GM12878 (cell line): ENCODE measurements around the gene SLC25A26. TPM values are rescaled to one million over a fixed set of nuclear protein-coding genes. Genes with fewer than 3 reads are reported as not detected.

Experiments
- ATAC-seq: fragments of 200-7000 bp; cut with Tn5 transposase; 3 replicates; pipeline ENCODE4 v1.9.1; 2020; ENCODE audit warnings: mild to moderate bottlenecking, moderate library complexity
- BruUV-seq: library from RNA; stranded (reverse); fragments of 400-500 nt; replicated peaks from 2 replicates; lab custom pipeline; 2021; lab: Mats Ljungman, UMichigan
- CTCF ChIA-PET: fragments of 300-600 bp; sonication (Branson Sonifier 250); formaldehyde crosslinking; extraction: SDS; loops from one replicate; lab custom pipeline; 2021; ENCODE audit warnings: inconsistent platforms; lab: Yijun Ruan, JAX
- POLR2A ChIA-PET: fragments of 350-600 bp; formaldehyde crosslinking; extraction: SDS; loops from one replicate; lab custom pipeline; 2021; ENCODE audit warnings: inconsistent platforms; lab: Charles Lee
- RAD21 ChIA-PET: fragments of 300-600 bp; sonication (Branson Sonifier 250); formaldehyde crosslinking; loops from one replicate; lab custom pipeline; 2023; ENCODE audit warnings: antibody characterized with exemption; ENCODE audit not compliant: unreplicated experiment; lab: Charles Lee
- SMC1A ChIA-PET: fragments of 300-600 bp; sonication (Branson Sonifier 250); formaldehyde crosslinking; loops from one replicate; lab custom pipeline; 2023; ENCODE audit not compliant: unreplicated experiment, uncharacterized antibody; lab: Charles Lee
- DNase-seq: peaks from one replicate; pipeline ENCODE4 v3.0.0-alpha.2; 2011; ENCODE audit warnings: low read depth, low spot score
- FAIRE-seq: peaks from 3 replicates; lab custom pipeline; 2011; peaks lifted over from hg19 to GRCh38; lab: Jason Lieb, UNC
- H2AFZ ChIP-seq: 2 replicates; pipeline ENCODE4 v1.6.0; 2011; ENCODE audit warnings: low read depth, low read length, control low read depth; ENCODE audit not compliant: control insufficient read depth
- H3K27ac ChIP-seq: 2 replicates; pipeline ENCODE4 v1.5.1; 2011; ENCODE audit warnings: control low read depth; ENCODE audit not compliant: control insufficient read depth, insufficient read depth
- H3K27me3 ChIP-seq, 2 experiments: replicated peaks in 1 of 2; 2 replicates each; pipeline versions ENCODE4 v1.6.0 to v1.6.1; 2011; ENCODE audit warnings: low read length in 1 of 2; ENCODE audit not compliant: control insufficient read depth in 2 of 2, insufficient read depth in 2 of 2
- H3K36me3 ChIP-seq, 2 experiments: 2 replicates each; pipeline ENCODE4 v1.5.1; 2011; ENCODE audit warnings: low read length in 1 of 2; ENCODE audit not compliant: control insufficient read depth in 2 of 2, insufficient read depth in 2 of 2
- H3K4me1 ChIP-seq: 2 replicates; pipeline ENCODE4 v1.6.1; 2011; ENCODE audit warnings: mild to moderate bottlenecking, low read length, moderate library complexity, mixed read lengths; ENCODE audit not compliant: control insufficient read depth, insufficient read depth
- H3K4me2 ChIP-seq: 2 replicates; pipeline ENCODE4 v1.6.0; 2011; ENCODE audit warnings: control low read depth; ENCODE audit not compliant: control insufficient read depth, insufficient read depth
- H3K4me3 ChIP-seq: fragments of 200-600 bp; sonication (generic); 2 replicates; pipeline ENCODE4 v1.5.1; 2016
- H3K79me2 ChIP-seq: 2 replicates; pipeline ENCODE4 v1.6.0; 2011; ENCODE audit warnings: low read length; ENCODE audit not compliant: control insufficient read depth, insufficient read depth
- H3K9ac ChIP-seq: 2 replicates; pipeline ENCODE4 v1.8.0; 2011; ENCODE audit warnings: low read length, control low read depth, mixed read lengths; ENCODE audit not compliant: control insufficient read depth, insufficient read depth
- H3K9me3 ChIP-seq: replicated peaks from 3 replicates; pipeline ENCODE4 v1.5.1; 2011; ENCODE audit warnings: mild to moderate bottlenecking, low read length; ENCODE audit not compliant: control insufficient read depth, insufficient read depth
- H4K20me1 ChIP-seq: 2 replicates; pipeline ENCODE4 v1.6.0; 2011; ENCODE audit not compliant: control insufficient read depth, insufficient read depth
- BACH1 ChIP-seq: fragments of 450-650 bp; IDR thresholded peaks from 2 replicates; pipeline ENCODE4 v1.6.1; 2017; ENCODE audit warnings: mild to moderate bottlenecking, borderline replicate concordance
- EGR1 ChIP-seq, 2 experiments: IDR thresholded peaks; 1 replicate in 1 of 2; 2 replicates in 1 of 2; pipeline ENCODE4 v1.6.1; 2011 to 2012; ENCODE audit warnings: low read depth in 2 of 2, low read length in 2 of 2, borderline replicate concordance in 1 of 2, mild to moderate bottlenecking in 1 of 2, moderate library complexity in 1 of 2
- HCFC1 ChIP-seq: fragments of 150-350 bp; IDR thresholded peaks from 2 replicates; pipeline ENCODE4 v1.6.1; 2014; ENCODE audit warnings: low read length
- IRF4 ChIP-seq: IDR thresholded peaks from 2 replicates; pipeline ENCODE4 v1.6.1; 2011; ENCODE audit warnings: low read depth, low read length
- MEF2A ChIP-seq: IDR thresholded peaks from 2 replicates; pipeline ENCODE4 v1.6.1; 2011; ENCODE audit warnings: low read depth, mild to moderate bottlenecking, low read length, moderate library complexity; ENCODE audit not compliant: insufficient read depth
- MTA2 ChIP-seq: fragments of 450-650 bp; IDR thresholded peaks from 2 replicates; pipeline ENCODE4 v1.6.1; 2016; ENCODE audit warnings: low read depth, mild to moderate bottlenecking, moderate library complexity
- NFXL1 ChIP-seq: fragments of 450-650 bp; IDR thresholded peaks from 2 replicates; pipeline ENCODE4 v1.6.1; 2017; ENCODE audit warnings: antibody characterized with exemption, mild to moderate bottlenecking, borderline replicate concordance
- TCF12 ChIP-seq: IDR thresholded peaks from 2 replicates; pipeline ENCODE4 v1.6.1; 2011; ENCODE audit warnings: low read depth, mild to moderate bottlenecking, low read length
- WRNIP1 ChIP-seq: IDR thresholded peaks from 2 replicates; pipeline ENCODE4 v1.6.1; 2011; ENCODE audit warnings: low read depth, low read length, improper control_type of control experiment, borderline replicate concordance
- WGBS: methylation state at CpG from one replicate; pipeline ENCODE4 v1.1.6; 2016; ENCODE audit warnings: low lambda C conversion rate; ENCODE audit not compliant: insufficient replicate concordance, insufficient coverage; ENCODE audit errors: missing lambda C conversion rate; 5-methylcytosine and 5-hydroxymethylcytosine counted together
- in situ Hi-C: fragments of 300-500 bp; cut with MboI; formaldehyde crosslinking; loops from 9 replicates; pipeline ENCODE4 v1.14.3; 2018; ENCODE audit warnings: mixed read lengths
- intact Hi-C: fragments of 100-400 bp; cut with micrococcal nuclease; formaldehyde crosslinking; loops from one replicate; pipeline ENCODE4 v1.14.2; 2022; ENCODE audit not compliant: unreplicated experiment
- polyA plus RNA-seq, 11 experiments: library from polyadenylated mRNA; depleted of rRNA in 4 of 11; unstranded in 6 of 11; stranded (reverse) in 5 of 11; fragments of >200 nt; fragmentation: Nextera tagmentation in 4 of 11; fragmentation: Illumina TruSeq in 1 of 11; extraction: Ambion mirVana in 4 of 11; extraction: Trizol in 1 of 11; gene quantifications; 1 replicate in 1 of 11; 2 replicates in 10 of 11; pipeline versions ENCODE4 v1.2.1 to v1.2.3, GENCODE V29; 2011 to 2016; ENCODE audit warnings: inconsistent platforms in 2 of 11, missing spikeins in 2 of 11, low read depth in 1 of 11
- total RNA-seq, 4 experiments: library from RNA; depleted of rRNA in 3 of 4; stranded (reverse); fragments of >200 nt in 3 of 4; fragmentation: Illumina TruSeq in 1 of 4; extraction: Trizol in 1 of 4; gene quantifications; 2 replicates each; pipeline versions ENCODE4 v1.2.1 to v1.2.3, GENCODE V29; 2013 to 2021
- TF ChIP-seq, protein P1 (sequence below): fragments of 450-650 bp; IDR thresholded peaks from 2 replicates; pipeline ENCODE4 v1.6.1; 2017; ENCODE audit warnings: mild to moderate bottlenecking, moderate library complexity
- TF ChIP-seq, protein P2 (sequence below): fragments of 450-650 bp; IDR thresholded peaks from 2 replicates; pipeline ENCODE4 v1.6.1; 2018; ENCODE audit warnings: borderline replicate concordance, mild to moderate bottlenecking; ENCODE audit not compliant: partially characterized antibody

Gene SLC25A26
- total and polyA plus RNA-seq, 10 of the 15 experiments (the other 5 are each of a cell fraction or from before 2014, with no cell fraction given), result 14.6 to 49.7 (median 24.9) TPM

DNA sequence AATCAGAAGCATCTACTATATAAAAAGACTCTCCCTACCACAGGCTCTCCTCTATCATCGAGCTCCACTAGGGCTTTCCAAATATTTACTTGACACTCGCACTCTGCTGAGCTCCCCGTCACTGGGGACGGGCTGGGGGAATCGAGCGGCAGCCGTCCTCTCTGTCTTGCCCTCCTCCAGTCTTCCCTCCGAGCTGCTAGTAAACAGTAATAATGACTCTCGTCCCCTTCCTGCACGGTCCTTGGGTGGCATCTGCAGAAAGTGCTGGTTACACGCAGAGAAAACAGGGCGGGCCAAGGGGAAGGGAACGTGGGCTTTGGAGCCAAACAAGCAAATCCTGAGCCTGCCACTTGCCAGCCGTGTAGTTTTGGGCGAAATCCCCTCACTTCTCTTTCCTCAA, 183.4 kb downstream of the SLC25A26 start:
- ChIA-PET SMC1A (interaction anchor here (0.7 to 5.3 kb wide), 5 partner anchors 10 to 414 kb away, joined by 3 to 29 read pairs (median 5); no protein-coding TSS in a partner anchor), RAD21 (interaction anchor here (1.0 to 1.4 kb wide), 2 partner anchors 79 to 415 kb away, joined by 3 read pairs; no protein-coding TSS in a partner anchor)

More for the DNA sequence above, 183.4 kb downstream of the SLC25A26 start:
- H3K9ac ChIP-seq, result no peak overlapping the region
- H3K9me3 ChIP-seq, result no peaks in the 10 kb centered on the region
- no peak overlapping the region for H3K27ac ChIP-seq
- H3K4me3 ChIP-seq, result no peak overlapping the region
- no peaks in the 10 kb centered on the region; a peak in 1 of 4 replicates for H3K27me3 ChIP-seq
- FAIRE-seq, result no peak
- no peaks in the 10 kb centered on the region for H4K20me1 ChIP-seq
- BruUV-seq, result no TSS peak
- POLR2A ChIA-PET, result no interaction called here
- ATAC-seq, result no peak
- in situ Hi-C loops (no loop called here), intact Hi-C loops (no loop called here)
- CTCF ChIA-PET, result interaction anchor here (0.9 to 10.7 kb wide), 6 partner anchors 11 to 415 kb away, joined by 3 to 149 read pairs (median 4); no protein-coding TSS in a partner anchor
- TF ChIP-seq TCF12 (no peak), IRF4 (no peak), WRNIP1 (no peak), EGR1 (IDR thresholded peaks at IDR 0.05; ENCODE audit: borderline replicate concordance in 1 of 2, low read depth in 2 of 2, low read length in 2 of 2) (no peak), BACH1 (no peak), MTA2 (no peak), MEF2A (no peak), NFXL1 (no peak), HCFC1 (no peak)
- TF ChIP-seq, protein P1, sequence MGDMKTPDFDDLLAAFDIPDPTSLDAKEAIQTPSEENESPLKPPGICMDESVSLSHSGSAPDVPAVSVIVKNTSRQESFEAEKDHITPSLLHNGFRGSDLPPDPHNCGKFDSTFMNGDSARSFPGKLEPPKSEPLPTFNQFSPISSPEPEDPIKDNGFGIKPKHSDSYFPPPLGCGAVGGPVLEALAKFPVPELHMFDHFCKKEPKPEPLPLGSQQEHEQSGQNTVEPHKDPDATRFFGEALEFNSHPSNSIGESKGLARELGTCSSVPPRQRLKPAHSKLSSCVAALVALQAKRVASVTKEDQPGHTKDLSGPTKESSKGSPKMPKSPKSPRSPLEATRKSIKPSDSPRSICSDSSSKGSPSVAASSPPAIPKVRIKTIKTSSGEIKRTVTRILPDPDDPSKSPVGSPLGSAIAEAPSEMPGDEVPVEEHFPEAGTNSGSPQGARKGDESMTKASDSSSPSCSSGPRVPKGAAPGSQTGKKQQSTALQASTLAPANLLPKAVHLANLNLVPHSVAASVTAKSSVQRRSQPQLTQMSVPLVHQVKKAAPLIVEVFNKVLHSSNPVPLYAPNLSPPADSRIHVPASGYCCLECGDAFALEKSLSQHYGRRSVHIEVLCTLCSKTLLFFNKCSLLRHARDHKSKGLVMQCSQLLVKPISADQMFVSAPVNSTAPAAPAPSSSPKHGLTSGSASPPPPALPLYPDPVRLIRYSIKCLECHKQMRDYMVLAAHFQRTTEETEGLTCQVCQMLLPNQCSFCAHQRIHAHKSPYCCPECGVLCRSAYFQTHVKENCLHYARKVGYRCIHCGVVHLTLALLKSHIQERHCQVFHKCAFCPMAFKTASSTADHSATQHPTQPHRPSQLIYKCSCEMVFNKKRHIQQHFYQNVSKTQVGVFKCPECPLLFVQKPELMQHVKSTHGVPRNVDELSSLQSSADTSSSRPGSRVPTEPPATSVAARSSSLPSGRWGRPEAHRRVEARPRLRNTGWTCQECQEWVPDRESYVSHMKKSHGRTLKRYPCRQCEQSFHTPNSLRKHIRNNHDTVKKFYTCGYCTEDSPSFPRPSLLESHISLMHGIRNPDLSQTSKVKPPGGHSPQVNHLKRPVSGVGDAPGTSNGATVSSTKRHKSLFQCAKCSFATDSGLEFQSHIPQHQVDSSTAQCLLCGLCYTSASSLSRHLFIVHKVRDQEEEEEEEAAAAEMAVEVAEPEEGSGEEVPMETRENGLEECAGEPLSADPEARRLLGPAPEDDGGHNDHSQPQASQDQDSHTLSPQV, result no peak
- TF ChIP-seq, protein P2, sequence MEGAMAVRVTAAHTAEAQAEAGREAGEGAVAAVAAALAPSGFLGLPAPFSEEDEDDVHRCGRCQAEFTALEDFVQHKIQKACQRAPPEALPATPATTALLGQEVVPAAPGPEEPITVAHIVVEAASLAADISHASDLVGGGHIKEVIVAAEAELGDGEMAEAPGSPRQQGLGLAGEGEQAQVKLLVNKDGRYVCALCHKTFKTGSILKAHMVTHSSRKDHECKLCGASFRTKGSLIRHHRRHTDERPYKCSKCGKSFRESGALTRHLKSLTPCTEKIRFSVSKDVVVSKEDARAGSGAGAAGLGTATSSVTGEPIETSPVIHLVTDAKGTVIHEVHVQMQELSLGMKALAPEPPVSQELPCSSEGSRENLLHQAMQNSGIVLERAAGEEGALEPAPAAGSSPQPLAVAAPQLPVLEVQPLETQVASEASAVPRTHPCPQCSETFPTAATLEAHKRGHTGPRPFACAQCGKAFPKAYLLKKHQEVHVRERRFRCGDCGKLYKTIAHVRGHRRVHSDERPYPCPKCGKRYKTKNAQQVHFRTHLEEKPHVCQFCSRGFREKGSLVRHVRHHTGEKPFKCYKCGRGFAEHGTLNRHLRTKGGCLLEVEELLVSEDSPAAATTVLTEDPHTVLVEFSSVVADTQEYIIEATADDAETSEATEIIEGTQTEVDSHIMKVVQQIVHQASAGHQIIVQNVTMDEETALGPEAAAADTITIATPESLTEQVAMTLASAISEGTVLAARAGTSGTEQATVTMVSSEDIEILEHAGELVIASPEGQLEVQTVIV, result no peak
- no peak overlapping the region for H2AFZ ChIP-seq
- 68% methylated on average over 15 of the region's 15 CpGs for WGBS
- no peaks in the 10 kb centered on the region for H3K79me2 ChIP-seq
- no peak overlapping the region for H3K4me2 ChIP-seq
- no peaks in the 10 kb centered on the region; a peak in 1 of 4 replicates for H3K36me3 ChIP-seq
- DNase-seq, result no peak
- no peaks in the 10 kb centered on the region for H3K4me1 ChIP-seq
